Effector memory CD8-positive, alpha-beta T cell (primary cell): ENCODE results near the gene ACKR3.

Source experiments
- ATAC-seq: fragments of 150-1000 bp; cut with Tn5 transposase; replicated peaks from 2 replicates; pipeline ENCODE4 v1.10.0; 2021; ENCODE audit warnings: mild to moderate bottlenecking, moderate library complexity
- DNase-seq, 3 experiments: peaks; one replicate each; pipeline ENCODE4 v3.0.0; 2021
- H3K27ac Mint-ChIP-seq, 2 donors: one replicate each; pipeline ENCODE4 v1.8.0; 2022; ENCODE audit warnings: mild to moderate bottlenecking in 2 of 2, mixed read lengths in 2 of 2, moderate library complexity in 2 of 2
- H3K27me3 Mint-ChIP-seq, 2 donors: one replicate each; pipeline ENCODE4 v1.8.0; 2022; ENCODE audit warnings: mixed read lengths in 2 of 2
- H3K36me3 Mint-ChIP-seq: one replicate; pipeline ENCODE4 v1.8.0; 2022; ENCODE audit warnings: mild to moderate bottlenecking, moderate library complexity, mixed read lengths; ENCODE audit not compliant: insufficient read depth
- H3K4me1 Mint-ChIP-seq, 2 donors: one replicate each; pipeline ENCODE4 v1.8.0; 2022; ENCODE audit warnings: low read depth in 2 of 2, mixed read lengths in 2 of 2
- H3K4me3 Mint-ChIP-seq, 2 donors: one replicate each; pipeline ENCODE4 v1.8.0; 2022; ENCODE audit warnings: mild to moderate bottlenecking in 2 of 2, mixed read lengths in 2 of 2, moderate library complexity in 2 of 2
- H3K9me3 Mint-ChIP-seq, 2 donors: one replicate each; pipeline ENCODE4 v1.8.0; 2022; ENCODE audit warnings: mixed read lengths in 2 of 2

Gene ACKR3

GRCh38 chr2:236565879-236566402 is 3.7 kb upstream of the ACKR3 start:
- H3K27ac Mint-ChIP-seq, result no peak overlapping the region
- ATAC-seq (no peak), DNase-seq (no peak)
- peaks cover 16 to 21% of the 10 kb centered on the region in 2 donors for H3K4me1 Mint-ChIP-seq
- H3K9me3 Mint-ChIP-seq, result no peaks in the 10 kb centered on the region
- no peaks in the 10 kb centered on the region for H3K27me3 Mint-ChIP-seq
- peaks cover 21% of the 10 kb centered on the region for H3K36me3 Mint-ChIP-seq
- no peak overlapping the region for H3K4me3 Mint-ChIP-seq

GRCh38 chr2:236566596-236566995 is 3.0 kb upstream of the ACKR3 start:
- Mint-ChIP-seq H3K27me3 (no peaks in the 10 kb centered on the region), H3K4me3 (no peak overlapping the region), H3K9me3 (no peaks in the 10 kb centered on the region), H3K27ac (peak overlapping the region in 1 of 2 donors; percentile 41), H3K4me1 (peaks cover 16 to 21% of the 10 kb centered on the region in 2 donors), H3K36me3 (peaks cover 16% of the 10 kb centered on the region)
- ATAC-seq (no peak), DNase-seq (no peak)

- ATAC-seq (peak; percentile 18), DNase-seq (peak in 1 of 3 experiments; percentile 26)
- no peaks in the 10 kb centered on the region for H3K27me3 Mint-ChIP-seq
- no peaks in the 10 kb centered on the region for H3K9me3 Mint-ChIP-seq
- peak overlapping the region; percentile 14 to 79 for H3K27ac Mint-ChIP-seq
- peaks cover 13 to 24% of the 10 kb centered on the region in 2 donors for H3K4me1 Mint-ChIP-seq
- peaks cover 13% of the 10 kb centered on the region for H3K36me3 Mint-ChIP-seq
- H3K4me3 Mint-ChIP-seq, result peak overlapping the region; percentile 76 to 83
Measured at GRCh38 chr2:236568068-236568921, 1.3 kb upstream of the ACKR3 start.

- DNase-seq (no peak), ATAC-seq (no peak)
- Mint-ChIP-seq H3K4me3 (peak overlapping the region; percentile 76 to 83), H3K36me3 (peaks cover 13% of the 10 kb centered on the region), H3K4me1 (peaks cover 19 to 25% of the 10 kb centered on the region in 2 donors), H3K27ac (peak overlapping the region; percentile 14 to 79), H3K9me3 (no peaks in the 10 kb centered on the region), H3K27me3 (no peaks in the 10 kb centered on the region)
Measured at GRCh38 chr2:236568922-236569572, 578 bp upstream of the ACKR3 start.

GRCh38 chr2:236570081-236570868 is 650 bp downstream of the ACKR3 start:
- Mint-ChIP-seq H3K27ac (no peak overlapping the region), H3K9me3 (no peaks in the 10 kb centered on the region), H3K27me3 (no peaks in the 10 kb centered on the region), H3K36me3 (peaks cover 9% of the 10 kb centered on the region), H3K4me1 (peaks cover 20 to 22% of the 10 kb centered on the region in 2 donors), H3K4me3 (peak overlapping the region; percentile 76 to 83)
- DNase-seq (no peak), ATAC-seq (no peak)

- H3K4me3 Mint-ChIP-seq, result no peak overlapping the region
- DNase-seq, result no peak
- H3K27me3 Mint-ChIP-seq, result no peaks in the 10 kb centered on the region
- no peaks in the 10 kb centered on the region for H3K9me3 Mint-ChIP-seq
- ATAC-seq, result no peak
- peak overlapping the region in 1 of 2 donors; percentile 49 for H3K27ac Mint-ChIP-seq
- H3K4me1 Mint-ChIP-seq, result peaks cover 20 to 22% of the 10 kb centered on the region in 2 donors
- H3K36me3 Mint-ChIP-seq, result peaks cover 11% of the 10 kb centered on the region
Measured at GRCh38 chr2:236571145-236571544, 1.5 kb downstream of the ACKR3 start.

GRCh38 chr2:236572482-236572881 is 2.9 kb downstream of the ACKR3 start:
- peaks cover 12% of the 10 kb centered on the region for H3K36me3 Mint-ChIP-seq
- no peaks in the 10 kb centered on the region for H3K9me3 Mint-ChIP-seq
- H3K4me1 Mint-ChIP-seq, result peaks cover 20 to 24% of the 10 kb centered on the region in 2 donors
- H3K27ac Mint-ChIP-seq, result no peak overlapping the region
- no peak overlapping the region for H3K4me3 Mint-ChIP-seq
- H3K27me3 Mint-ChIP-seq, result no peaks in the 10 kb centered on the region
- DNase-seq (no peak), ATAC-seq (no peak)

GRCh38 chr2:236573066-236573929 is 3.7 kb downstream of the ACKR3 start:
- ATAC-seq, result no peak

GRCh38 chr2:236574000-236574399 is 4.4 kb downstream of the ACKR3 start:
- Mint-ChIP-seq H3K27ac (no peak overlapping the region), H3K27me3 (no peaks in the 10 kb centered on the region), H3K9me3 (no peaks in the 10 kb centered on the region), H3K36me3 (peaks cover 12% of the 10 kb centered on the region), H3K4me3 (no peak overlapping the region), H3K4me1 (peaks cover 17 to 21% of the 10 kb centered on the region in 2 donors)
- no peak for ATAC-seq
- no peak for DNase-seq

More at GRCh38 chr2:236573066-236573929, 3.7 kb downstream of the ACKR3 start:
- H3K36me3 Mint-ChIP-seq, result peaks cover 12% of the 10 kb centered on the region
- H3K27me3 Mint-ChIP-seq, result no peaks in the 10 kb centered on the region
- DNase-seq, result no peak
- H3K4me3 Mint-ChIP-seq, result no peak overlapping the region
- peaks cover 20 to 21% of the 10 kb centered on the region in 2 donors for H3K4me1 Mint-ChIP-seq
- no peak overlapping the region for H3K27ac Mint-ChIP-seq
- H3K9me3 Mint-ChIP-seq, result no peaks in the 10 kb centered on the region

GRCh38 chr2:236574424-236575145 is 5.0 kb downstream of the ACKR3 start:
- Mint-ChIP-seq H3K4me3 (no peak overlapping the region), H3K4me1 (peaks cover 11 to 21% of the 10 kb centered on the region in 2 donors), H3K27ac (peak overlapping the region in 1 of 2 donors; percentile 58), H3K36me3 (peaks cover 9% of the 10 kb centered on the region), H3K27me3 (no peaks in the 10 kb centered on the region), H3K9me3 (no peaks in the 10 kb centered on the region)
- ATAC-seq (no peak), DNase-seq (no peak)

GRCh38 chr2:236575510-236575909 is 5.9 kb downstream of the ACKR3 start:
- H3K4me1 Mint-ChIP-seq, result peaks cover 8 to 19% of the 10 kb centered on the region in 2 donors
- peaks cover 12% of the 10 kb centered on the region for H3K36me3 Mint-ChIP-seq
- DNase-seq (no peak), ATAC-seq (no peak)
- H3K4me3 Mint-ChIP-seq, result no peak overlapping the region
- peak overlapping the region in 1 of 2 donors; percentile 58 for H3K27ac Mint-ChIP-seq
- no peaks in the 10 kb centered on the region for H3K9me3 Mint-ChIP-seq
- H3K27me3 Mint-ChIP-seq, result no peaks in the 10 kb centered on the region

- Mint-ChIP-seq H3K27me3 (no peaks in the 10 kb centered on the region), H3K4me1 (peaks cover 13 to 18% of the 10 kb centered on the region in 2 donors), H3K36me3 (peaks cover 17% of the 10 kb centered on the region), H3K9me3 (no peaks in the 10 kb centered on the region), H3K27ac (no peak overlapping the region), H3K4me3 (no peak overlapping the region)
- DNase-seq, result no peak
- ATAC-seq, result no peak
Measured at GRCh38 chr2:236576087-236576486, 6.5 kb downstream of the ACKR3 start.
